Measurements from ENCODE around the gene MYH16.
"Not testable (repeated sequence)": the region's sequence is repeated elsewhere in the genome, so short reads cannot be mapped to it uniquely, and the experiment has no call there.

MYH16 gene

GRCh38 chr7:99313204-99313573 is 40.5 kb downstream of the MYH16 start:
- Histone ChIP-seq H3K4me2 (peak overlapping the region; percentile 48), H3K9ac (peak overlapping the region; percentile 15; the same call in 1 of the 2 replicates), H2AFZ (ENCODE audit: low read depth) (peak overlapping the region; percentile 60), H3K79me2 (ENCODE audit: insufficient read depth, low read depth) (no peaks in the 10 kb centered on the region), H3K36me3 (ENCODE audit: insufficient read depth) (no peaks in the 10 kb centered on the region), H3K27me3 (ENCODE audit: insufficient read depth, low read depth) (no peaks in the 10 kb centered on the region), H3K27ac (no peak overlapping the region), H3K4me3 (IDR thresholded peaks at IDR 0.05; ENCODE audit: insufficient read depth, low read depth, low read length) (no peak overlapping the region), H4K20me1 (ENCODE audit: insufficient read depth) (no peaks in the 10 kb centered on the region), H3K4me1 (ENCODE audit: low read depth, poor library complexity, severe bottlenecking) (peaks cover 4% of the 10 kb centered on the region)
- TF ChIP-seq, protein P1, sequence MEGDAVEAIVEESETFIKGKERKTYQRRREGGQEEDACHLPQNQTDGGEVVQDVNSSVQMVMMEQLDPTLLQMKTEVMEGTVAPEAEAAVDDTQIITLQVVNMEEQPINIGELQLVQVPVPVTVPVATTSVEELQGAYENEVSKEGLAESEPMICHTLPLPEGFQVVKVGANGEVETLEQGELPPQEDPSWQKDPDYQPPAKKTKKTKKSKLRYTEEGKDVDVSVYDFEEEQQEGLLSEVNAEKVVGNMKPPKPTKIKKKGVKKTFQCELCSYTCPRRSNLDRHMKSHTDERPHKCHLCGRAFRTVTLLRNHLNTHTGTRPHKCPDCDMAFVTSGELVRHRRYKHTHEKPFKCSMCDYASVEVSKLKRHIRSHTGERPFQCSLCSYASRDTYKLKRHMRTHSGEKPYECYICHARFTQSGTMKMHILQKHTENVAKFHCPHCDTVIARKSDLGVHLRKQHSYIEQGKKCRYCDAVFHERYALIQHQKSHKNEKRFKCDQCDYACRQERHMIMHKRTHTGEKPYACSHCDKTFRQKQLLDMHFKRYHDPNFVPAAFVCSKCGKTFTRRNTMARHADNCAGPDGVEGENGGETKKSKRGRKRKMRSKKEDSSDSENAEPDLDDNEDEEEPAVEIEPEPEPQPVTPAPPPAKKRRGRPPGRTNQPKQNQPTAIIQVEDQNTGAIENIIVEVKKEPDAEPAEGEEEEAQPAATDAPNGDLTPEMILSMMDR (conservative IDR thresholded peaks at IDR 0.05; ENCODE audit: low read depth, low read length), result peak; percentile 52; the same call in 1 of the 2 replicates

GRCh38 chr7:99314504-99314903 is 41.9 kb downstream of the MYH16 start:
- H3K4me2 ChIP-seq, result no peak overlapping the region
- TF ChIP-seq, protein P1 (conservative IDR thresholded peaks at IDR 0.05; ENCODE audit: low read depth, low read length), result no peak
- no peak overlapping the region for H2AFZ ChIP-seq (ENCODE audit: low read depth)
- H4K20me1 ChIP-seq (ENCODE audit: insufficient read depth), result no peaks in the 10 kb centered on the region
- no peaks in the 10 kb centered on the region for H3K36me3 ChIP-seq (ENCODE audit: insufficient read depth)
- no peaks in the 10 kb centered on the region for H3K27me3 ChIP-seq (ENCODE audit: insufficient read depth, low read depth)
- H3K4me1 ChIP-seq (ENCODE audit: low read depth, poor library complexity, severe bottlenecking), result peaks cover 4% of the 10 kb centered on the region
- H3K4me3 ChIP-seq (IDR thresholded peaks at IDR 0.05; ENCODE audit: insufficient read depth, low read depth, low read length), result no peak overlapping the region
- no peak overlapping the region for H3K27ac ChIP-seq
- H3K79me2 ChIP-seq (ENCODE audit: insufficient read depth, low read depth), result no peaks in the 10 kb centered on the region
- no peak overlapping the region for H3K9ac ChIP-seq

GRCh38 chr7:99320371-99320770 is 47.7 kb downstream of the MYH16 start:
- Histone ChIP-seq H3K9ac (no peak overlapping the region), H3K4me1 (ENCODE audit: low read depth, poor library complexity, severe bottlenecking) (no peaks in the 10 kb centered on the region), H3K4me2 (no peak overlapping the region), H3K79me2 (ENCODE audit: insufficient read depth, low read depth) (0 out of 2 replicates have a peak, but pooled peaks cover 9% of the 10 kb centered on the region), H3K27ac (no peak overlapping the region), H3K36me3 (ENCODE audit: insufficient read depth) (no peaks in the 10 kb centered on the region), H2AFZ (ENCODE audit: low read depth) (no peak overlapping the region), H4K20me1 (ENCODE audit: insufficient read depth) (no peaks in the 10 kb centered on the region), H3K4me3 (IDR thresholded peaks at IDR 0.05; ENCODE audit: insufficient read depth, low read depth, low read length) (no peak overlapping the region), H3K27me3 (ENCODE audit: insufficient read depth, low read depth) (no peaks in the 10 kb centered on the region)
- TF ChIP-seq, protein P1 (conservative IDR thresholded peaks at IDR 0.05; ENCODE audit: low read depth, low read length), result no peak

- H3K36me3 ChIP-seq (ENCODE audit: insufficient read depth); H2AFZ ChIP-seq (ENCODE audit: low read depth); H3K9ac ChIP-seq; H4K20me1 ChIP-seq (ENCODE audit: insufficient read depth); H3K27ac ChIP-seq; H3K4me2 ChIP-seq; H3K27me3 ChIP-seq (ENCODE audit: insufficient read depth, low read depth); H3K4me3 ChIP-seq (IDR thresholded peaks at IDR 0.05; ENCODE audit: insufficient read depth, low read depth, low read length): not testable (repeated sequence)
- peaks cover 29% of the 10 kb centered on the region for H3K79me2 ChIP-seq (ENCODE audit: insufficient read depth, low read depth)
- peaks cover 11% of the 10 kb centered on the region for H3K4me1 ChIP-seq (ENCODE audit: low read depth, poor library complexity, severe bottlenecking)
Observed at GRCh38 chr7:99322659-99323058, 50.0 kb downstream of the MYH16 start.

- Histone ChIP-seq H3K9ac (no peak overlapping the region), H3K27ac (no peak overlapping the region), H2AFZ (ENCODE audit: low read depth) (no peak overlapping the region), H3K4me2 (peak overlapping the region; percentile 87), H3K4me3 (IDR thresholded peaks at IDR 0.05; ENCODE audit: insufficient read depth, low read depth, low read length) (no peak overlapping the region), H4K20me1 (ENCODE audit: insufficient read depth) (no peaks in the 10 kb centered on the region), H3K36me3 (ENCODE audit: insufficient read depth) (no peaks in the 10 kb centered on the region), H3K79me2 (ENCODE audit: insufficient read depth, low read depth) (peaks cover 48% of the 10 kb centered on the region), H3K4me1 (ENCODE audit: low read depth, poor library complexity, severe bottlenecking) (peaks cover 29% of the 10 kb centered on the region), H3K27me3 (ENCODE audit: insufficient read depth, low read depth) (no peaks in the 10 kb centered on the region)
- TF ChIP-seq, protein P1 (conservative IDR thresholded peaks at IDR 0.05; ENCODE audit: low read depth, low read length), result no peak
Observed at GRCh38 chr7:99324559-99324958, 51.9 kb downstream of the MYH16 start.

All from KMS-11 (cell line).